Liver (tissue), 3 donors: ENCODE data around the gene EPB41L2.

Experiments used
- ATF3 ChIP-seq: IDR thresholded peaks from 2 replicates; pipeline ENCODE4 v1.6.1; 2016; ENCODE audit warnings: antibody characterized with exemption
- SP1 ChIP-seq: IDR thresholded peaks from 2 replicates; pipeline ENCODE4 v1.6.1; 2018; ENCODE audit warnings: antibody characterized with exemption, mild to moderate bottlenecking
- YY1 ChIP-seq: IDR thresholded peaks from 2 replicates; pipeline ENCODE4 v1.6.1; 2016; ENCODE audit warnings: antibody characterized with exemption, mild to moderate bottlenecking
- TF ChIP-seq, protein P1 (sequence below): fragments of 150-350 bp; IDR thresholded peaks from 2 replicates; pipeline ENCODE4 v1.5.1; 2017; ENCODE audit warnings: improper control_type of control experiment, low read depth, low read length; ENCODE audit not compliant: missing input control
- TF ChIP-seq, protein P2 (sequence below): IDR thresholded peaks from 2 replicates; pipeline ENCODE4 v1.6.1; 2016; ENCODE audit warnings: antibody characterized with exemption
- TF ChIP-seq, protein P3 (sequence below): IDR thresholded peaks from 2 replicates; pipeline ENCODE4 v1.6.1; 2016; ENCODE audit warnings: antibody characterized with exemption
- donor health status: healthy.
- donor health status: healthy.

- TF ChIP-seq, protein P1, sequence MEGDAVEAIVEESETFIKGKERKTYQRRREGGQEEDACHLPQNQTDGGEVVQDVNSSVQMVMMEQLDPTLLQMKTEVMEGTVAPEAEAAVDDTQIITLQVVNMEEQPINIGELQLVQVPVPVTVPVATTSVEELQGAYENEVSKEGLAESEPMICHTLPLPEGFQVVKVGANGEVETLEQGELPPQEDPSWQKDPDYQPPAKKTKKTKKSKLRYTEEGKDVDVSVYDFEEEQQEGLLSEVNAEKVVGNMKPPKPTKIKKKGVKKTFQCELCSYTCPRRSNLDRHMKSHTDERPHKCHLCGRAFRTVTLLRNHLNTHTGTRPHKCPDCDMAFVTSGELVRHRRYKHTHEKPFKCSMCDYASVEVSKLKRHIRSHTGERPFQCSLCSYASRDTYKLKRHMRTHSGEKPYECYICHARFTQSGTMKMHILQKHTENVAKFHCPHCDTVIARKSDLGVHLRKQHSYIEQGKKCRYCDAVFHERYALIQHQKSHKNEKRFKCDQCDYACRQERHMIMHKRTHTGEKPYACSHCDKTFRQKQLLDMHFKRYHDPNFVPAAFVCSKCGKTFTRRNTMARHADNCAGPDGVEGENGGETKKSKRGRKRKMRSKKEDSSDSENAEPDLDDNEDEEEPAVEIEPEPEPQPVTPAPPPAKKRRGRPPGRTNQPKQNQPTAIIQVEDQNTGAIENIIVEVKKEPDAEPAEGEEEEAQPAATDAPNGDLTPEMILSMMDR = no peak
- TF ChIP-seq SP1 (no peak), YY1 (no peak), ATF3 (no peak)
- TF ChIP-seq, protein P2, sequence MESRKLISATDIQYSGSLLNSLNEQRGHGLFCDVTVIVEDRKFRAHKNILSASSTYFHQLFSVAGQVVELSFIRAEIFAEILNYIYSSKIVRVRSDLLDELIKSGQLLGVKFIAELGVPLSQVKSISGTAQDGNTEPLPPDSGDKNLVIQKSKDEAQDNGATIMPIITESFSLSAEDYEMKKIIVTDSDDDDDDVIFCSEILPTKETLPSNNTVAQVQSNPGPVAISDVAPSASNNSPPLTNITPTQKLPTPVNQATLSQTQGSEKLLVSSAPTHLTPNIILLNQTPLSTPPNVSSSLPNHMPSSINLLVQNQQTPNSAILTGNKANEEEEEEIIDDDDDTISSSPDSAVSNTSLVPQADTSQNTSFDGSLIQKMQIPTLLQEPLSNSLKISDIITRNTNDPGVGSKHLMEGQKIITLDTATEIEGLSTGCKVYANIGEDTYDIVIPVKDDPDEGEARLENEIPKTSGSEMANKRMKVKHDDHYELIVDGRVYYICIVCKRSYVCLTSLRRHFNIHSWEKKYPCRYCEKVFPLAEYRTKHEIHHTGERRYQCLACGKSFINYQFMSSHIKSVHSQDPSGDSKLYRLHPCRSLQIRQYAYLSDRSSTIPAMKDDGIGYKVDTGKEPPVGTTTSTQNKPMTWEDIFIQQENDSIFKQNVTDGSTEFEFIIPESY = no peak
- TF ChIP-seq, protein P3, sequence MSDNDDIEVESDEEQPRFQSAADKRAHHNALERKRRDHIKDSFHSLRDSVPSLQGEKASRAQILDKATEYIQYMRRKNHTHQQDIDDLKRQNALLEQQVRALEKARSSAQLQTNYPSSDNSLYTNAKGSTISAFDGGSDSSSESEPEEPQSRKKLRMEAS = no peak
These were observed 166.8 kb downstream of the EPB41L2 start for GRCh38 chr6:130896249-130896648.
